GM18505 (cell line): Measurements from ENCODE around the gene RBL2.
A peak's percentile ranks its signal among the peaks of the same experiment; 100 is the strongest.
"Not testable (repeated sequence)": the region's sequence is repeated elsewhere in the genome, so short reads cannot be mapped to it uniquely, and the experiment has no call there.

Experiments
- ATAC-seq: cut with Tn5 transposase; IDR thresholded peaks from one replicate; pipeline ENCODE4 v1.9.1; 2021; ENCODE audit not compliant: unreplicated experiment
- POLR2A ChIP-seq: IDR thresholded peaks from 4 replicates; pipeline ENCODE4 v1.6.1; 2011; ENCODE audit warnings: borderline replicate concordance; ENCODE audit not compliant: insufficient read depth, insufficient read length; ENCODE audit errors: extremely low read depth

The RBL2 gene, protein sequence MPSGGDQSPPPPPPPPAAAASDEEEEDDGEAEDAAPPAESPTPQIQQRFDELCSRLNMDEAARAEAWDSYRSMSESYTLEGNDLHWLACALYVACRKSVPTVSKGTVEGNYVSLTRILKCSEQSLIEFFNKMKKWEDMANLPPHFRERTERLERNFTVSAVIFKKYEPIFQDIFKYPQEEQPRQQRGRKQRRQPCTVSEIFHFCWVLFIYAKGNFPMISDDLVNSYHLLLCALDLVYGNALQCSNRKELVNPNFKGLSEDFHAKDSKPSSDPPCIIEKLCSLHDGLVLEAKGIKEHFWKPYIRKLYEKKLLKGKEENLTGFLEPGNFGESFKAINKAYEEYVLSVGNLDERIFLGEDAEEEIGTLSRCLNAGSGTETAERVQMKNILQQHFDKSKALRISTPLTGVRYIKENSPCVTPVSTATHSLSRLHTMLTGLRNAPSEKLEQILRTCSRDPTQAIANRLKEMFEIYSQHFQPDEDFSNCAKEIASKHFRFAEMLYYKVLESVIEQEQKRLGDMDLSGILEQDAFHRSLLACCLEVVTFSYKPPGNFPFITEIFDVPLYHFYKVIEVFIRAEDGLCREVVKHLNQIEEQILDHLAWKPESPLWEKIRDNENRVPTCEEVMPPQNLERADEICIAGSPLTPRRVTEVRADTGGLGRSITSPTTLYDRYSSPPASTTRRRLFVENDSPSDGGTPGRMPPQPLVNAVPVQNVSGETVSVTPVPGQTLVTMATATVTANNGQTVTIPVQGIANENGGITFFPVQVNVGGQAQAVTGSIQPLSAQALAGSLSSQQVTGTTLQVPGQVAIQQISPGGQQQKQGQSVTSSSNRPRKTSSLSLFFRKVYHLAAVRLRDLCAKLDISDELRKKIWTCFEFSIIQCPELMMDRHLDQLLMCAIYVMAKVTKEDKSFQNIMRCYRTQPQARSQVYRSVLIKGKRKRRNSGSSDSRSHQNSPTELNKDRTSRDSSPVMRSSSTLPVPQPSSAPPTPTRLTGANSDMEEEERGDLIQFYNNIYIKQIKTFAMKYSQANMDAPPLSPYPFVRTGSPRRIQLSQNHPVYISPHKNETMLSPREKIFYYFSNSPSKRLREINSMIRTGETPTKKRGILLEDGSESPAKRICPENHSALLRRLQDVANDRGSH

DNA sequence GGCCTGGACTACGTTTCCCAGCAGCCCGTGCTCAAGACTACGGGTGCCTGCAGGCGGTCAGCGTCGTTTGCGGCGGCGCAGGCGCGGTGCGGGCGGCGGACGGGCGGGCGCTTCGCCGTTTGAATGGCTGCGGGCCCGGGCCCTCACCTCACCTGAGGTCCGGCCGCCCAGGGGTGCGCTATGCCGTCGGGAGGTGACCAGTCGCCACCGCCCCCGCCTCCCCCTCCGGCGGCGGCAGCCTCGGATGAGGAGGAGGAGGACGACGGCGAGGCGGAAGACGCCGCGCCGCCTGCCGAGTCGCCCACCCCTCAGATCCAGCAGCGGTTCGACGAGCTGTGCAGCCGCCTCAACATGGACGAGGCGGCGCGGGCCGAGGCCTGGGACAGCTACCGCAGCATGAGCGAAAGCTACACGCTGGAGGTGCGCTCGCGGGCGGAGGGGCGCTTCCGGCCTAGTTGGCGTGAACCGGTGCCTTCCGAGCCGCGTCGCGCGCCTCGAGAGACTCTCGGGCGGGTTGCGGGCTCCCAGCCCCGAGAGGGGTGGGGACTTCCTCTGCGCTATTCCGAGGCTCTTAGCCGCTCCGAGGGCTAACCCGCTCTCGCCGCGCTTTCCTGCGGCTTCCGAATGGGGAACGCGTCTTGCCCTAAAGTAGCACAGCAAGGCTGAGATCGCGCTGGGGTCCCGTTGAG lies at the start of gene RBL2:
TSS of gene RBL2 (plus strand) at position 95 of the 689 bp plus-strand sequence. CDS start at position 181, 86 bp downstream.
- peak; percentile 77 for ATAC-seq

DNA sequence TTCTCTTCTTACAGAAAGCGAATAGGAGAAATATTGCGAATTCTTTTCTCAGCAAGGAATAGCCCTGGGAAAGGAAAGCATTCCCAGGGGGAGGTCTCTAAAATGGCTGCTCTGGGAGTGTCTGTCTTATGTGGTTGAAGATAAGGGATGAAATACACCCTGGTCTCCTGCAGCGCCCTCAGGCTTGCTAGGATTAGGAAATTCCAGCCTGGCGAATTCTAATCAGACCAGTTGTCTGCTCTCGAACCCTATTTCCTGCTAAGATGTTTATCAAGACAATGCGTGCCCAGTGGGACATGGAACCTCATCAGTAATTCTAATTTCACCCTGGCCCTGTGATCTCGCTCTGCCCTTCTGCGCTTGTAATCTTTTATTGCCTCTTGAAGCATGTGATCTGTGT lies 49.7 kb upstream of the RBL2 start:
- not testable (repeated sequence) for ATAC-seq

More for the DNA sequence above, at the start of gene RBL2:
- TF ChIP-seq POLR2A = peak; percentile 66

DNA sequence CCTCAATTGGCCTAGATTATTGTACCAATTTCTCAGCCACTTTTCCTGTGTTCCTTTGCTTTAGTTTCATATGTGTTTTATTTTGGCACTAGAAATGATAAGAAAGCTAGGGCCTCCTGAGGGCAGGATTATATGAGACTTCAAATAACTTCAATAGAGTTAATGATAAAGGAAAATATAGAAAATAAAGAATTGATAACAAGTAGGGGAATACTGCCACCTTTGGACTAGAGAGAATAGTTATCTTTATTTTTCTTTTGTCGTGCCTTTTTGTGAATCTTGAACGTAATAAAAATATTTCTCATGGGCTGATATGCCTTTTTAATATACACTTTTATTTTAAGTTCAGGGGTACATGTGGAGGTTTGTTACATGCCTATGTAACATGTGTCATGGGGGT lies 29.3 kb upstream of the RBL2 start:
- ATAC-seq = no peak
- TF ChIP-seq POLR2A = no peak

DNA sequence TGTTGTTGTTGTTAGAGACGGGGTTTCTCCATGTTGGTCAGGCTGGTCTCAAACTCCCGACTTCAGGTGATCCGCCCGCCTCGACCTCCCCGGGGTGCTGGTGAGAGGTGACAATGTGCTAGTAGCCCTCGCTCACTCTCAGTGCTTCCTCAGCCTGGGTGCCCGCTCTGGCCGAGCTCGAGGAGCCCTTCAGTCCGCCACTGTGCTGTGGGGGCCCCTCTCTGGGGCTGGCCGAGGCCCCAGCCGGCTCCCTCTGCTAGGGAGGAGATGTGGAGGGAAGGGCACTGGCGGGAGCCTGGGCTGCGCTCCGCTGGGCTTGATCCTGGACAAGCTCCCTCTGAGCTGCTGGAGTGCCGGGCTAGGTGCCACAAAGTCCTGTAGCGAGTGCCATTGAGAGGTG lies 21.7 kb upstream of the RBL2 start:
- ATAC-seq = no peak
- no peak for TF ChIP-seq POLR2A

DNA sequence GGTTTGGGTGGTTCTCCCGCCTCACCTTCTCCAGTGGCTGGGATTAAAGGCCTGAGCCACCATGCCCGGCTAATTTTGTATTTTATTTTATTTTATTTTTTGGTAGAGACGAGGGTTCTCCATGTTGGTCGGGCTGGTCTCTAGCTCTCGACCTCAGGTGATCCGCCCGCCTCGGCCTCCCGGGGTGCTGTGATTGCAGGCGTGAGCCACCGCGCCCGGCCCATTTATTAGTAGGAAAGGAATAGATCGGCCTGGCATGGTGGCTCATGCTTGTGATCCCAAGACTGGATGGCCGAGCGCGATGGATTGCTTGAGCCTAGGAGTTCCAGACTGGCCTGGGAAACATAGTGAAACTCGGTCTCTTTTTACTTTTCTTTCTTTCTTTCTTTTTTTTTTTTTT lies 20.4 kb upstream of the RBL2 start:
- no peak for TF ChIP-seq POLR2A
- ATAC-seq = no peak

DNA sequence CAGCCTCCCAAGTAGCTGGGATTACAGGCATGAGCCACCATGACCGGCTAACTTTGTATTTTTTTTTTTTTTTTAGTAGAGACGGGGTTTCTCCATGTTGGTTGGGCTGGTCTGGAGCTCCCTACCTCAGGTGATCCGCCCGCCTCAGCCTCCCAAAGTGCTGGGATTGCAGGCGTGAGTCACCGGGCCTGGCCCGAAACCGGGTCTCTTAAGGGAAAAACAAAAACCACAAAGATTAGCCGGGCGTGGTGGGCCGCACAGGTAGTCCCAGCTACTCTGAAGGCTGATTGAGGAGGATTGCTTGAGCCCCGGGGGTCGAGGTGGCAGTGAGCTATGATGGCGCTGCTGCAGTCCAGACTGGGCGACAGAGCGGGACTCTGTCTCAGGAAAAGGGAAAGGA lies 19.9 kb upstream of the RBL2 start:
- no peak for ATAC-seq
- no peak for TF ChIP-seq POLR2A

DNA sequence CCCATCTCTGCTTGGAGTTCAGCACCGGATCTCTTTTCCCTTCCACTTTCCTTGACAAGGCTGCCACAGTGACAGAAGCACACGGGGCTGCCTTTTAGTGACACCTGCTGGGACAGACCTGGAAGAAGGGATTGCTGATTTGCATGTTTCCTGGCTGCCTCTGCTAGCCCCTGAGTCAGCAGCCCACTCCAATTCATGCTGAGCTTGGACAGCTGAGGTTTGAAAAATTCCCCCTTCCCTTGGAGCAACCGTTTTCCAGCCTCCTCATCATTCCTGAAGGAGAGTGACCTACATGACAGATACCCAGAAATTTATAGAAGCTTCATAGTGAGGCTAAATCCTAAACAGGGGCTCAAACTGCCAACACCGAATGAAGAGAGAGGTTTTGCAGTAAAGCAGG lies 18.8 kb upstream of the RBL2 start:
- TF ChIP-seq POLR2A = no peak
- no peak for ATAC-seq

DNA sequence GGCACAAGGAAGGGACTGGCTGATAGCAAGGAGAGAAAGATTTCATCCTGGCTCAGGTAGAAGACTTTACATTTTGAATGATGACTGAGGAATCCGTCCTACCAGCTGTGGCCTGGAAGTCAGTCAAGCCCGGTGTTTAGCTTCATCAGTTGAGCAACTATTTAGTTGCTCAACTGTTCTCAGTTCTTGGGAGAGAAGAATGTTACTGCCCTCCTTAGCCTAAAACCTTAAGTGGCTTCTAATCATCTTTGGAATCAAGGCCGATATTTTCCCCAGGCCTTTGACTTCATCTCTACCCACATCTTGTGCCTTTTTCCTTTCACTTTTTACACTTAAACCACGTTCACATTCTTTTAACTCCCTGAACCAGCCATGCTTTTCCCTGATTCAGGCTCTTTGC lies 17.3 kb upstream of the RBL2 start:
- TF ChIP-seq POLR2A = no peak
- no peak for ATAC-seq

DNA sequence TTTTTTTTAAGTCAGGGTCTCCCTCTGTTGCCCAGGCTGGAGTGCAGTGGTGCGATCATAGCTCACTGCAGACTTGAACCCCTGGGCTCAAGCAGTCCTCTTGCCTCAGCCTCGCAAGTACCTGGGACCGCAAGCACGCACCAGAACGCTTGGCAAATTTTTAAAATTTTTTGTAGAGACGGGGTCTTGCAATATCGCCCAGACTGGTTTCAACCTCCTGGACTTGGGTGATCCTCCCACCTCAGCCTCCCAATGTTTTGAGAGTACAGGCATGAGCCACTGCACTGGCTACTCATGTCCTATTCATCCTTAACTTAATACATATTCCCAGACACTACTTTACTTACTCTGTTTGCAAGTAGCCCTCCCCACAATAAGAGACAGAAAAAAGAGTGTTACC lies 16.3 kb upstream of the RBL2 start:
- ATAC-seq = no peak
- TF ChIP-seq POLR2A = no peak

DNA sequence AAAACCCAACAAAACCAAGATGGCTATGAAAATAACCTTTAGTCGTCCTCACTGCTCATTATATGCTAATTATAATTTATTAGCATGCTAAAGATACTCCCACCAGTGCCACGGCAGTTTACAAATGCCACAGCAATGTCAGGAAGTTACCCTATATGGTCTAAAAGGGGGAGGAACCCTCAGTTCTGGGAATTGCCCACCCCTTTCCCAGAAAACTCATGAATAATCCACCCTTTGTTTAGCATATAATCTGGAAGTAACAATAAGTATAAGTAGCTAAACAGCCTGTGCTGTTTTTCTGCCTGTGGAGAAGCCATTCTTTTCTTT lies 14.9 kb upstream of the RBL2 start:
- not testable (repeated sequence) for ATAC-seq

DNA sequence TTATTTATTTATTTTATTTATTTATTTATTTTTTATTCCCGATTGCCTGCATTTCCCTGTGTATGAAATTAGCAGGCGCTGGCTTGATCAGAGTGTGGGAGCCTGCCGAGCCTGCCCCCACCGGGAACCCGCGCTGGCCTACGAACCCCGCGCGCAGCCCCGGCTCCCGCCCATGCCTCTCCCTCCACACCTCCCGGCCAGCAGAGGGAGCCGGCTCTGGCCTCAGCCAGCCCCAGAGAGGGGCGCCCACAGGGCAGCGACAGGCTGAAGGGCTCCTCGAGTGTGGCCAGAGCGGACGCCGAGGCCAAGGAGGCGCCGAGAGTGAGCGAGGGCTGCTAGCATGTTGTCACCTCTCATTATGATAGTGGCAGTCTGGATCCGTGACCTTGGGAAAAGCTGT lies 13.0 kb upstream of the RBL2 start:
- ATAC-seq = no peak
- no peak for TF ChIP-seq POLR2A

DNA sequence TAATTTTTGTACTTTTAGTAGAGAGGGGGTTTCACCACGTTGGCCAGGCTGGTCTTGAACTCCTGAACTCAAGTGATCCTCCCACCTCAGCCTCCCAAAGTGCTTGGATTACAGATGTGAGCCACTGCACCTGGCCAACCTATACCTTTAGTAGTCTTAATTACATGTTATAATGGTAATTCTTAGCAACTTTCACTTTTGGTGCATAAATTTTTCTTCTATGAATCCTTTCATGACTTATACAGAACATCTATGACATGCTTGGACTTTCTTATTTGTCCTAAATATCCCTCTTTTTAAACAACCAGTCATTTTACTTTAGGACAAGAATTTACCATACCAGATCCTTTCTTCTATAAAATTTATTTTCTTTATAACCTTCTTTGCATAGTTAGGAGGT lies 10.3 kb upstream of the RBL2 start:
- not testable (repeated sequence) for ATAC-seq

DNA sequence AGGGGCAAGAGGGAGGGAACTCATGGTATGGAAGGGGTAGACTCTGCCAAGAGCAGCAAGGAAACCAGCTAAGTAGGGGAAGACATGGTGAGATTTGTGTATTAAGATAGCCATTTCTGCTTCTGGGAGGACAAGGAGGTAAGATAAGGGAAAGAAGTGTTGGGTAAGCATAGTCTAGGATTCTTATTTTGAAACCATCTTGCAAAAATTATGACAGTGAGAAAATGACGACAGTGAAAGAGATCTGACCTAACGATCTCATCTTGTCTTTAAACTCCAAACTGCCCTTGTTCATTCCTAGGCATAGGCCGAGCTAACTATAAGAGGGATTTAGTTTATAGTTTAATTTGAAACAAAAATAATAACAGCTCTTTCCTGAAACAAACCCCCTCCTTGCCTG lies 5.6 kb upstream of the RBL2 start:
- ATAC-seq = no peak
- no peak for TF ChIP-seq POLR2A
